ENCODE data around the gene HLCS.

Gene HLCS

DNA sequence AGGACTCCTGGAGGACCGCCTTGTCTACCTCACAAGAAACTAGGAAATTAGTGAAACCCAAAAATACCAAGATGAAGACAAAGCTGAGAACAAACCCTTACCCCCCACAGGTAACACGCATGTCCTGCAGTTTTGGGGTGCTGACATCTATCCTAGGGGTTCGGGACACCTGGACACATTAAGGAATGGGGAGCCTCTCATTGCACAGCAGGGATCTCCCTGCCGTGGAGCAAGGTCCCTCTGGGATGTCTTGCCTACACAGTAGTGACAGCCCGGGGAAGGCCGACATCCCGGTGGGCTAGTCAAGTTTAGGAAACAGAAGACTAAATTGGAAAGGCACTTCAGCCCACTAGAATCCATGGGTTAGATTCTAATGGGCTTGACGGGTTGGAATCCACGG lies 223.0 kb downstream of the HLCS start:
- DNase-seq (ENCODE audit: low read depth), result no peak

GRCh38 chr21:36743008-36743407 lies 223.5 kb downstream of the HLCS start:
- DNase-seq (ENCODE audit: low read depth), result no peak

GRCh38 chr21:36741506-36741905 lies 225.0 kb downstream of the HLCS start:
- DNase-seq (ENCODE audit: low read depth), result no peak

- no peak for DNase-seq (ENCODE audit: low read depth)
Measured at GRCh38 chr21:36738489-36739126, 227.9 kb downstream of the HLCS start.

DNA sequence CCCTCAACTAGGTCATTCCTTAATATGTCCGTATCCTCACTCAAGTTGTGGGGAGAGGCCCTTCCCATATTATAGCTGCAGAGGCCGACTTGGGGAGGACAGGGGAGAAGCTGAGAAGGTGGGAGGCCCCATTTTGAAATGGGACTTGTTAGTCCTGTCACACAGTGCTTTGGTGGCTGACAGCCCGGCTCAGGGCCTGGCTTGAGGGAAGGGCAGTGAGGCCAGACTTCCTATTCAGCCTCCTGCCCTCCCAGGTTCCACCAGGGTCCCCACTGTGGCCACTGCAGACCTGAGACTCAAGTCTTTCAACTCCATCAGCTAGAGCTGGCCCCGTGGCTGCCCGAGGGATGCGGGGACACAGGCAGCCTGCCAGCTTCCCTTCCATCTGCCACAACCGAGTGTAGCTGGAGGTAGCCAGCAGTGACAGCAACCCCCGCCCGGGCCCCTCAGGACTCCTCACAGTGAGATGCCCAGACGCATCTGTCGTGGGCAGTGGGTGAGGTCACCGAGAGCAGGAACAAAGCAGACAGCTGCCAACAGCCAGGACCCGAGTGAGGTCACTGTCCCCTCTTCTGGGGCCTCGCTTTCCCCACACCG lies 230.6 kb downstream of the HLCS start:
- no peak for DNase-seq (ENCODE audit: low read depth)

- no peak for DNase-seq (ENCODE audit: low read depth)
Measured at GRCh38 chr21:36735201-36735515, 231.3 kb downstream of the HLCS start.

DNA sequence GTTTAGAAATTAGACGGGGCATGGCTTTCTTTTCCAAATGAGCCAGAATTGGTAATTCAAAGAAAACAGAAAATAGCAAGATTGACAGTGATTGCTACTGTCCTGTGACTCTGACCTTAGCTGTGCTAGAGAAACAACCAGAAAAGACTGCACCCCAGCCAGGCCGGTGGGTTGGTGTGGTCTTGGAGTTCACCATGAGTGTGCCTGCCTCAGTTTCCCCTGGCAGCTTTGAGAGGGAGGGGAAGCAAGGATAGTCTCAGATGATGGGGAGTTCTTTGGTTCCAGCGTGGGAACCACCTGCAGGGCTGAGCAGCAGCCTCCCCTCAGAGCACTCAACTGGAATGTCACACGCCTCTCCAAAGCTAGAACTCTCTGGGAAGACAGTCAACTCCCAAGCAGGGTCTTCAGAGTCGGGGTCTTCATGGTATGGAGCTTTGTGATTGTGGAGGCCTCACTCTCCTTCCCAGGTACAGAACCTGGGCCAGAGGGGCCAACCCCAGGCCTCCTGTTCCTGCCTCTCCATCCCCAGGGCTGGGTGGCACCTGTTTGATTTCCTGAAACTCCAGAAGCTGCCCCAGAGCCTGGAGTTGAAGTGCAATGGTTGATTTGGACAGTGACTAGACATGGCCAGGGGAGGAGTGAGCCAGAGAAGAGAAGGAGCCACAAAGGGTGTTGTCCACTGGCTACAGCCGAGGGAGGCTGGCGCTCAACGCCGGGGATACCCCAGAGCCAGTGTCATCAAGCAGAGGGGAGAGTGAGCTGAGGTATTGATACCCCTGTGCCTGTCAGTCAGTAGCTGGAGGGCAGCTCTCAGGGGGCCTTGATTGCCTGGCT lies 231.9 kb downstream of the HLCS start:
- no peak for DNase-seq (ENCODE audit: low read depth)

GRCh38 chr21:36733857-36734256 lies 232.6 kb downstream of the HLCS start:
- no peak for DNase-seq (ENCODE audit: low read depth)

DNA sequence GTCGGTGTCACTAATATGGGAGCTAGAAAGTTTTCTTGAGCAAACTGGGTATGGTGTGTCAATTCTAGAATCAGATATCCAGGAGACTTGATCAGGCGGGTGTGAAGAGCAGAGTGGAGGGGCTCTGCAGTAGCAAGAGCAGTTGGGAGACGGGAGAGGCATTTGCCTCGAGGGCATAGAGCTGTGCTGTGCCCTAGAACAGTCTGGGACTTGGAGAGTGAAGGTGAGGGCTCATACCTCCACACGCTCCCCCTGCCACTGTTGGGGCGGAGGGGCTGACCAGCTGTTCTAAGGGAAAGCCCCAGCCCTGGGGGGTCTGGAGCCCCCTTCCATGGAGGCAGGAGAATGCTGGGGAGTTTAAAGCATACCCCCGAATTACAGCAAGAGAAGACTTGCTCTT lies 233.7 kb downstream of the HLCS start:
- no peak for DNase-seq (ENCODE audit: low read depth)

- DNase-seq (ENCODE audit: low read depth), result no peak
Measured at GRCh38 chr21:36732217-36732616, 234.3 kb downstream of the HLCS start.

GRCh38 chr21:36730291-36731281 lies 235.9 kb downstream of the HLCS start:
- no peak for DNase-seq (ENCODE audit: low read depth)

DNA sequence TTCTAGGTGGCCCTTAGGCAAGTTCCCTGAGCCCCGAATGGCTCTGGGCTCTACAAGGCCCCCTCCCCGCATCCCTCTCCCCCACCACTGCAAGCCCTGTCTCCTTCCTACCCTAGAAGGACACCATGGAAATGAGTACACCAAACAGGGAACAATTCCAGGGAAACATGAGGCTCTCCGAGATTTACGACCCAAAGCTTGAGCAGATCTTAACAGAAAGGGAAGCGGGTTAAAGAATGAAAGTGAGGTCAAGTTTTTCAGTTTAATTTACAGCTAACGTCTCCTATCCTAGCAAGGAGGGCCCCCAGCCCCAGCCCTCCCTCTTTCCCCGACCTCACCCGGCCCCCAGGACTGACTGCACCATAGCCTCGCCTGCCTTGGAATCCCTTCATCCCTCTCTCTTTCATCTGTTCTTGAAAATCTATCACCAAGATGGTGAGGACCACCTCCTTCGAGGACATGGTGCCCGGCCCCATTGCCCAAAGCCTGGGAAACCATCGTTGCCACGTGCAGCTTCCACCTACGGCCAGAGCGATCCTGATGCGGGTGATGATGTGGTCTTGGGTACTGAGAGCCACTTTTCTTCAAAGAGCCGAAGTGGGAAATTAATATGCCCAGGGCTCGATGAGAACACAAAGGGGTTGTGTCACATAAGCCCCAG lies 237.0 kb downstream of the HLCS start:
- no peak for DNase-seq (ENCODE audit: low read depth)

- no peak for DNase-seq (ENCODE audit: low read depth)
Measured at GRCh38 chr21:36728371-36729111, 237.9 kb downstream of the HLCS start.

GRCh38 chr21:36727866-36728265 lies 238.6 kb downstream of the HLCS start:
- no peak for DNase-seq (ENCODE audit: low read depth)

GRCh38 chr21:36725793-36726386 lies 240.6 kb downstream of the HLCS start:
- DNase-seq (ENCODE audit: low read depth), result no peak

GRCh38 chr21:36724660-36725059 lies 241.8 kb downstream of the HLCS start:
- no peak for DNase-seq (ENCODE audit: low read depth)

DNA sequence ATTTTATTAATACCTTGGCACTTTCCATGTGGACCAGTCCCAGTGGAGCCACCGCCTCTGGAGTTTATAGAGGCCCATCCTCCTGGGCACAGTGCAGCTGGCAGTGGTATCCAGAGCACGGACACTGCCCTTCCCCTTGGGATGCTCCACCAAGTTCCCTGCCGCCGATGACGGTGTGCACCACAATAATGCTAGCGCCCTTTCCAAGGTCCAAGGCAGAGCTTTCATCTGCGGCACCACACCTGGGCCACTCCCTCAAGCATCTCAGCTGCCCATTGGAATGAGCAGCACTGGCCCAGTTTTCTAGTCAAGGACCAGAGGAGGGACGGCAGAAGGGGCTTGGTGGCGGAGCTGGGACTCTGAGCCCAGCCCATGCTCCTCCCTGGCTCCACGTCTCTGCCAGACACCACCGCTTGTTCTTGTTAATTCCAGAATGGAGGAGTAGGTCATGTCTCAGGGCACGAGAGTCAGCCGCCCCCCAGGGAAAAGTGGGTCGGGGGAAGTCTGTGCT lies 243.0 kb downstream of the HLCS start:
- no peak for DNase-seq (ENCODE audit: low read depth)

- no peak for DNase-seq (ENCODE audit: low read depth)
Measured at GRCh38 chr21:36722370-36723368, 243.8 kb downstream of the HLCS start.

- no peak for DNase-seq (ENCODE audit: low read depth)
Measured at GRCh38 chr21:36721817-36722216, 244.7 kb downstream of the HLCS start.

Data from activated T-cell treated with anti-CD3 and anti-CD28 coated beads for 48 hours (primary cell).